ENCODE measurements around the gene MGAT5B.

MGAT5B gene

DNA sequence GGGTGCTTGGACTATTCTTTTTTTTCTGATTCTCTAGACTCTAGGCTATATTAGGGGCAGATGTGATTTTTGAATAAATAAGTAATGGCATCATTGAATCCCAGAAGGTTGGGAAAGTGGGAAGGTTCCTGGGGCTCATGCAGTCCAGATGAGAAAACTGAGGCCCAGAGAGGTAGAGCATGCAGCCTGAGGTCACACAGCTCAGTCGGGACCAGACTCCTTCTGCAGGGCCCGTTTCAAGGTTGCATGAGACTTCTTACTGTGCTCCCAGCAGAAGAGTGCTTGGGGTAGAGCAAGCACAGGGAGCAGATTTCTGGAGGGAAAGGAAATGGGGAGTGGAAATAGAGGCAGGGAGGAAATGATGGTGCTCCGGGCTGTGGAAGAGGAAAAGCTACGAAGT lies 59.8 kb downstream of the MGAT5B start:
- DNase-seq (ENCODE audit: low read depth): no peak

DNA sequence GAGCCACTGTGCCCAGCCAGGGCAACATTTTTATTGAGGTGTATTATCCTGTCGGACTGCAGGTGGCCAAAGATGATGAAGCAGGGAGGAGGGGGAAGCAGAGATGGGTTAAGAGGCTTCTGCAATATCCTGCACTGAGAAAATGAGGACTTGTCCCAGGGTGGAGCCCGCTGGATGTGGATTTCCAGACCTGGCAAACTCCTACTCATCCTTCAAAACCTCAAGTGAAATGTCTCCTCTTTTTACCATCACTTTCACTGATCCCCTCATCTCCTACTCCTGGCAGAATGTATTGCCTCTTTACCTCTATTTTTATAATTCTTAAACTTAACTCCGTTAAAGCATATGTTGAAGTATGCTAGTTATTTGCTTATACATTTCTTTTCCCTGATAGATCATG lies 60.9 kb downstream of the MGAT5B start:
- no peak for DNase-seq (ENCODE audit: low read depth)

- no peak for DNase-seq (ENCODE audit: low read depth)
Observed at GRCh38 chr17:76929601-76930000, 61.4 kb downstream of the MGAT5B start.

DNA sequence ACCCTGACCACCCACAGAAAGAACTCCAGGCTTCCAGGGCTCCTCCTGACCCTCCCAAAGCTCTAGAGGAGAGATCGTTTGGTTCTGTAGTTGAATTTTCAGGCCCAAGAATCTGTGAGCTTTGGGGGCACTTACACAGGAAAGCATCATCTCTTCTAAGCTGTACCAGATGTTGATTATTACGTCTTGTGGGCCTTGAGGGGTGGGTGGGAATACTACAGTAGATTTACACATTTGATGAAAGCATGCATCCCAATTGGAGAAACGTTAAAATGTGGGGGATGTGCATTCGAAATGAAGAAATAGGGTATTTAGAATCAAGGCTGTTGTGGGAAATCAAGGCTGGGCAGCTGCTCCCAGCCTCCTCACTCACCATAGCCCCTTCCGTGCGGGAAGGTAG lies 61.9 kb downstream of the MGAT5B start:
- no peak for DNase-seq (ENCODE audit: low read depth)

DNA sequence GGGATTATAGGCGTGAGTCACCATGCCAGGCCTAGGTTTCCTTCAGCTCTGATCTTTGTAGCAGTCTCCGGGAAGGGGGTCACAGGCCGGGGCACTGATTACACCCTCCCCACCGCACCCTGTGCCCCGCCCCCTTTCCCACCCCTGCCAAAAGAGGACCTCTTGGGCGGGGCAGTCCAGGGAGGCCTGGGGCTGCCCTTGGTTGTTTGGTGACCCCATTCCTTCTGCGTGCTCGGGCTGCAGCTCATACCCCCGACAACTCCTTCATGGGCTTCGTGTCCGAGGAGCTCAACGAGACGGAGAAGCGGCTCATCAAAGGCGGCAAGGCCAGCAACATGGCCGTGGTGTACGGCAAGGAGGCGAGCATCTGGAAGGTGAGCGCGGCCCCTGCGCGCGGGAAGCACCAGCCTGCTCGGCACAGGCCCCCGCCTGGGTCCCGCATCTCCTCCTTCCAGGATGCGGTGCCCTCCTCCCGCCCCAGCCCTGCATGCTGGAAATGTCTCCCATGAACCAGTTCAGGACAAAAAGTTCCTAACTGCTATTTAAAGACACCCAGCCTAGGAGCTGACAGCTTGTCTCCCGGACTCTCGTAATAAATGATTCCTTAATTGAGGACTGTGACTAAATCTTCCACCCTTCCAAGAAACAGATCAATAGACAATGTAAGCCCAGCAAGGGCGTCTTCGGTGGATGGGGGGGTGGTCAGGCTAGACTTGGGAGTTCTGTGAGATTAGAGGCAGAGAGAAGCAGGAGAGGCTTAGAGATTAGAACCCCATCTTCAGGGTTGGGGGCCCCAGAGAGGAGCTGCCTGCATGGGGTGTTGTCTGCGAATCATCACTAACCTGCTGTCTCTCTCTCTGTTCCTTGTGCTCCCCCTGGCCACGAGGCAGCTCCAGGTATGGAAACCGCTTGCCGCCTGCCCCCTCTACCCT lies 64.5 kb downstream of the MGAT5B start:
- no peak for DNase-seq (ENCODE audit: low read depth)

DNA sequence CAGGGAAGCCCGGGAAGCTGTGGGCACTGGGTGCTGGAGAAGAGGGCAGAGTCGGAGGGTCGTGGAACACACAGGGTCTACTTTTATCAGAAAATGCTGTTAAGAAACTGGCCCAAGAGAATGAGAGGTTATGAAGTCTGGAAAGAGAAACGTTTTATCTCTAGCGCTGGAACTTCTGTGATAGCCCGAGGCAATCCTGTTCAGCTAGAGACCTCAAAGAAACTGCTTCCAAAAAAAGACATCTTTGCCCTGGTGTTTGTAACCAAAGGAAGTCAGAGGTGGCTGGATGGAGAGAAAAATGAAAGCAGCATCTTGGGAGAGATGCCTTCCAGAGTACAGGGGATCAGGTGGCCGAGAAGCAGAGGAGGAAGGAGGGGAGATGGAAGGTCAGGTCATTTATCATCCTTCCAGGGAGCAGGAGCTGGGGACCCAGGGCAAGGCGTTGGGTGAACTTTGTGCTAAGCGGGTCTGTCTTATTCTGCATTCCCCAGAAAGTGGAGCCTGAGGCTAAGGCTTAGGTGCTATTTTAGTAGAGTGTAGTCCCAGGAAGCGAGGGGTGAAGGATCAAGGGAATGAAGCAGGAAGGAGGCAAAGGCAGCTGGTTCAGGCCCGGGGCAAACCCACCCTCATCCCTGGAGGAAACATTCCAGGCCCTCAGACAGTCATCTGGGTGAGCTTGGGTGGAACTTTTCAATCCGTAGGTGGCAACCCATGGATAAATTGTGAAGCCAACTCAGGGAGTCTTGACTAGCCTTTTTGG lies 66.5 kb downstream of the MGAT5B start:
- DNase-seq (ENCODE audit: low read depth): peak; percentile 53

GRCh38 chr17:76935331-76935730 lies 67.1 kb downstream of the MGAT5B start:
- DNase-seq (ENCODE audit: low read depth): peak; percentile 87

GRCh38 chr17:76937238-76937637 lies 69.0 kb downstream of the MGAT5B start:
- no peak for DNase-seq (ENCODE audit: low read depth)

GRCh38 chr17:76938009-76938408 lies 69.8 kb downstream of the MGAT5B start:
- no peak for DNase-seq (ENCODE audit: low read depth)

DNA sequence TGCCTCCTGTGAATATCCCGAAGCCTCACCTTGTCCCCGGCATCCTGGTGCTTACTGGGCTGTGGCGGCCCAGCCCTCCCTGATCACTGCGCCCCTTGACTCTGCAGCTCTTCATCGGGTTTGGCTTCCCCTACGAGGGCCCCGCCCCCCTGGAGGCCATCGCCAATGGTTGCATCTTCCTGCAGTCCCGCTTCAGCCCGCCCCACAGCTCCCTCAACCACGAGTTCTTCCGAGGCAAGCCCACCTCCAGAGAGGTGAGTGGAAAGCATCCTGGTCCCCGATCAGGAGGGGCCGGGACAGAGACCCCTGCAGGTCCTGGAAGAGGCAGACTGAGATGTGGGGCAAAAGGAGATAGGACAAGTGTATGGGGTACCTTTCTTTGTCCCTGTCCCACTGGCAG lies 72.1 kb downstream of the MGAT5B start:
- no peak for DNase-seq (ENCODE audit: low read depth)

DNA sequence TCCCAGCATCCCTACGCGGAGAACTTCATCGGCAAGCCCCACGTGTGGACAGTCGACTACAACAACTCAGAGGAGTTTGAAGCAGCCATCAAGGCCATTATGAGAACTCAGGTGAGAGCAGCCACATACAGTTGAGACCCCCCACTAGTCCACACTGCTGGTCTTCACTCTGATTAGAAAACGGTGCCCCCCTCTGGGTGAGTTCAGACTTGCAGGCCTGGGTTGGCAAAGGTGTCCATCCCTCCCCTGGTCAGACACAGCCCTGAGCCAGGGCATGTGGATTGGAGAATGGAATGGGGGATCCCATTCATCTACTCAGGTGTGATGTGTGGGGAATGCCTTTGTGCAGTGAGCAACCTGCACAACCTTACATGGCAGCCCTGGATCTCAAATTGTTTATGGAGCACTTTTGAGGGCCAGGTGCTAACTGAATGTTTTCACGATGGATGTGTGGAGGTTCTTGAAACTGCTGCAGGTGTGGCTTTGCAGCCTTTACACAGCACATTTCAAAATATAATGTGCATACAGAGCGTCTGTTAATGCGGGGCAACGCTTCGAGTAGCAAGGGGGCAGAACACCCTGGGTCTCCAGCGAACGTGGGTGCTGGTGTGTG lies 72.6 kb downstream of the MGAT5B start:
- peak; percentile 49 for DNase-seq (ENCODE audit: low read depth)

- no peak for DNase-seq (ENCODE audit: low read depth)
Observed at GRCh38 chr17:76943202-76943601, 75.0 kb downstream of the MGAT5B start.

DNA sequence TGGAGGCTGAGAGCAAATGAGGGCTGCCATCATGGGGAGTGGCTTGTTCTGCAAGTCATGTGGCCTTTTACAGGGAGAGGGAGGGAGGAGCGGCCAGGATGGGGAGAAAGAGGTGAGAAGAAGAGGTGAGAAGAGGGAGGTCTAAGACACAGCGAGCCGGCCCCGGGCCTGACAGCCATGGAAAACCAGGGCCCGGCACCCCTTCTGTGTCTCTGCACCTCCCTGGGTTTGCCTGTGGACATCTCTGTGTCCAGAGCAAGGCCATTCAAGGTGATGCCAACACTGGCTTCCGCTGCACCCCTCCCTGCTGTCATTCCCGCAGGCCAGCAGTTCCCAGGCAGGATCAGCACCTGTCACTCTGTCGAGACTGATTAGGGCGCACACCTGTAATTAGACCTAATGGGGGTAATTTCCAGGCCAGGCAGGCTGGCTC lies 75.6 kb downstream of the MGAT5B start:
- DNase-seq (ENCODE audit: low read depth): no peak

DNA sequence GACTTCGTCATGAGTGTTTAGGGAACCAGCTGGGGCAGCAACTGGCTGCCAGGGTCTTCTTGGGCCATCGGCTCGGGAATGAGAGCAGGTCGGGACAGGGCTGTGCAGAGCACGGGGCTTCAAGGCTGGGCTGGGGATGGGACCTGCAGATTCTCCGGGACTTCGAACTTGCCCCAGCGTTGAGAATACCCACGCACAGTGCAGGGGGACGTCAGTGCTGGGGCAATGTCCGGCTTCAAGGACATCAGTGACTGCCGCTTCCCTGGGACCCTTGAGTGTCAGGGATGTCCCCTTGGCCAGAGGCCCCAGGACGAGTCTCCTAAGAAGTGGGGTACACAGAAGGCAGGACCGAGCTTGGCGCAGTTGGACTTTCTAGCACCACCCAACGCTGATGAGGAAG lies 76.3 kb downstream of the MGAT5B start:
- DNase-seq (ENCODE audit: low read depth): no peak

DNA sequence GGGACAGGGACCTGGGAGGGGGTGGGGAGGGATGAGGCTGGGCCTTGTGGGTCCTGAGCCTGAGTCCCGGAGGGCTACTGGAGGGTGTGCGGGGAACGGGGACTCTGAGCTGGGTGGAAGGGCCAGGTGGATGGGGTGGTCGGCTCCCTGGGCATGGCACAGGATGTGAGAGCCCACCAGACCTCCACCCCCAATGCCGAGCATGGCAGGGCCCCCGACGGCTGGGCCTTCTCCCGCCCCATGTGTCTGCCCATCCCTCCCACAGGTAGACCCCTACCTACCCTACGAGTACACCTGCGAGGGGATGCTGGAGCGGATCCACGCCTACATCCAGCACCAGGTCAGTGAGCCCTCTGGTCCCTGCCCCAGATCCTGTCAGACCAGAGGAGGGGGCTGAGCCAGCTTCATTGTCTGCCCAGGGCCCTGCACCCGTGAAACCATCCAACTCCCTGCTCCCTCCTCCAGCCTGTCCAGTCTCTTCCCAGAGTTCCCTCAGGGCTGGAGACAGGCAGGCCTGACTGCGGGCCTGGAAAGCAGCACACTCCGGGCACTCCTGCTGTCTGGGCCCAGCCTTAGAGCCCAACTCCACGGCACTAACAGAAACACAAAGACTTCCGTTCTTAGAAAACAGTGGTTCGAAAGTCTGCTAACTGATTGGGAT lies 78.0 kb downstream of the MGAT5B start:
- no peak for DNase-seq (ENCODE audit: low read depth)

DNA sequence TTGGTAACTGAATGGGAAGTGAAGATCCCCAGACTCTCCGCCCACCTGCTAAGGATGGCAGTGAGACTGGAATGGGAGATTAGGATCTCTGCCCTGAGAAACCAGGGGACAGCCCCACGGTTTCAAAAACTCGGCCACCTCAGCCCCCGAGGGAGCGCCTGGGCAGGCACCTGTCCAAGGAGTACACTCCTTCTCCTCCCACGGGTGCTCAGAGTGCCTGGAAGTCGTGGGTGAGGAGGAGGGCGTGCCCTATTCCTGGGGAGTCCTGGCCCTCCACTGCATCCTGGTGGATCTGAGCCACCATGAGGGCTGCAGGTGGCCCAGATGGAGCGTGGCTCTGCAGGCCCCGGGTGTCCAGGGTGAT lies 78.5 kb downstream of the MGAT5B start:
- no peak for DNase-seq (ENCODE audit: low read depth)

DNA sequence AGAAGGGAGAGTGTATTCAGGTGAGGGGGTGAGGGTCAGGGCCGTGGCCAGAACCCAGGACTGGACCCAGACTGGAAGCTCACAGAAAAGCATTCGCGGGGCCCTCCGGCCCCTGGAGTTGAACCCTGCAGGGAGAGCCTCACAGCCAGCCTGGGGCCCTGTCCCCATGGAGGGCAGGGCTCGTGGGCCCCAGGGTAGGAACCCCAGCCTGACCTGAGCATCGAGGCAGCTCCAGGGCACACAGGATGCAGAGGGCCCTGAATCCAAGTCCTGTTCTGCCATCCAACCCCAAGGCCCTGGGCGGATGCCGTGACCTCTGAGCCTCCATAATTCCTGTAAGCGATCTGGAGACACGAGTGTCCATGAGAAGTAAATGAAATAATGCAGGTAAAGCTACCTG lies 79.1 kb downstream of the MGAT5B start:
- DNase-seq (ENCODE audit: low read depth): no peak

- no peak for DNase-seq (ENCODE audit: low read depth)
Observed at GRCh38 chr17:76947771-76948170, 79.6 kb downstream of the MGAT5B start.

GRCh38 chr17:76948301-76948700 lies 80.1 kb downstream of the MGAT5B start:
- DNase-seq (ENCODE audit: low read depth): no peak

DNA sequence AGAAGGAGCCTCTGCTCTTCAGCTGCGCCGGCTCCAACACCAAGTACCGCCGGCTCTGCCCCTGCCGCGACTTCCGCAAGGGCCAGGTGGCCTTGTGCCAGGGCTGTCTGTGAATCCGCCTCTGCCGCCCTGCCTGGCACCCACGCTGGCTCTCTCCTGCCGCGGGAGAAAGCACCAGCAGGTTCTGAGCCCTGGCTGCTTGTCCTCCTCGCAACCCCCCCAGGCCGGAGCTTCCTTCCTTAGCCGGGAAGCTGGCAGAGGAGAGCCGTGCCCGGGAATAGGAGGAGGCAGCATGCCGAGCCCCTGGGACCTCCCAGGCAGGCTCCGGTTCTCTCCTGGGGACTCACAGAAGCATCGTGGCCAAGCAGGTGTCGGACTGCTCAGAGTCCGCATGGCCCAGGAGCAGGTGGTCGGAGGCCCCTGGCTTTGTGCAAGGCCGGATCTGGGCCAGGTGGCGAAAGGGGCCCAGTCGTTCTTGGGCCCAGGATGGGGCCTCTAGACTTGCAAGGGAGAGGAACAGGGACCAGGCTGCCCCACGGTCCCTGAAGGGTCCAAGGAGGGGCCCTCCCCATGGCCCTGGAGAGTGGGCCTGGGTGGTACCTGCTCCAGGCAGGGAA lies 80.6 kb downstream of the MGAT5B start:
- DNase-seq (ENCODE audit: low read depth): no peak

- no peak for DNase-seq (ENCODE audit: low read depth)
Observed at GRCh38 chr17:76949913-76950695, 81.9 kb downstream of the MGAT5B start.

All from ELR (cell line).